Sigmoid colon (tissue), 7 donors: ENCODE data around the gene PRSS8. TPM values are rescaled to one million over a fixed set of nuclear protein-coding genes. Genes with fewer than 3 reads are reported as not detected.
A peak's percentile ranks its signal among the peaks of the same experiment; 100 is the strongest.

ENCODE experiments used
- DNase-seq: peaks from one replicate; pipeline ENCODE4 v3.0.0-alpha.2; 2019
- H3K27ac ChIP-seq, 4 donors: fragments of 200-600 bp; sonication (generic); one replicate each; pipeline ENCODE4 v1.5.1; 2016 to 2019; ENCODE audit warnings: mild to moderate bottlenecking in 1 of 4
- H3K27me3 ChIP-seq, 3 donors: fragments of 200-600 bp; sonication (generic); one replicate each; pipeline ENCODE4 v1.5.1; 2019; ENCODE audit warnings: mild to moderate bottlenecking in 1 of 3
- H3K36me3 ChIP-seq, 4 donors: fragments of 200-600 bp; sonication (generic); one replicate each; pipeline ENCODE4 v1.5.1; 2016 to 2019
- H3K4me1 ChIP-seq, 4 donors: fragments of 200-600 bp; sonication (generic); one replicate each; pipeline ENCODE4 v1.5.1; 2017 to 2019
- H3K4me3 ChIP-seq, 4 donors: fragments of 200-600 bp; sonication (generic); one replicate each; pipeline ENCODE4 v1.5.1; 2017 to 2019; ENCODE audit warnings: mild to moderate bottlenecking in 2 of 4, moderate library complexity in 1 of 4
- H3K9me3 ChIP-seq, 4 donors: fragments of 200-600 bp in 3 of 4; sonication (generic) in 3 of 4; one replicate each; pipeline versions ENCODE4 v1.5.1 to v1.6.1; 2013 to 2019
- CTCF ChIP-seq, 4 experiments: fragments of 450-650 bp in 3 of 4; fragments of 200-600 bp in 1 of 4; IDR thresholded peaks; one replicate each; pipeline ENCODE4 v1.5.1; 2016 to 2019; ENCODE audit warnings: antibody characterized with exemption in 4 of 4, mild to moderate bottlenecking in 3 of 4, moderate library complexity in 2 of 4
- EP300 ChIP-seq, 4 donors: sonication (generic); formaldehyde crosslinking; IDR thresholded peaks; one replicate each; pipeline ENCODE4 v1.6.1; 2017; ENCODE audit warnings: antibody characterized with exemption in 4 of 4
- POLR2A ChIP-seq, 2 donors: fragments of 450-650 bp; IDR thresholded peaks; one replicate each; pipeline ENCODE4 v1.6.1; 2016; ENCODE audit warnings: antibody characterized with exemption in 2 of 2, mild to moderate bottlenecking in 2 of 2, moderate library complexity in 2 of 2
- POLR2AphosphoS5 ChIP-seq, 4 donors: sonication (generic); formaldehyde crosslinking; IDR thresholded peaks; one replicate each; pipeline ENCODE4 v1.6.1; 2017; ENCODE audit warnings: antibody characterized with exemption in 4 of 4
- WGBS, 2 donors: extraction: QIAGEN DNeasy Blood & Tissue Kit; methylation state at CpG; one replicate each; pipeline ENCODE4 v1.1.7; 2013; 5-methylcytosine and 5-hydroxymethylcytosine counted together
- intact Hi-C: fragments of 100-400 bp; cut with DNase I; formaldehyde crosslinking; loops from one replicate; pipeline ENCODE4 v1.15.1; 2023
- polyA plus RNA-seq, 3 donors: library from polyadenylated mRNA; stranded (reverse); fragments of 200-250 nt; gene quantifications; one replicate each; pipeline ENCODE4 v1.2.3, GENCODE V29; 2013
- total RNA-seq, 4 donors: library from RNA; depleted of rRNA; stranded (reverse); fragments of >200 nt; gene quantifications; one replicate each; pipeline ENCODE4 v1.1.0, GENCODE V29; 2016
- donor health status: healthy with polysubstance abuse.
- donor health status: Bipolar disorder and iron deficiency.
- donor health status: healthy.

Gene PRSS8
- total and polyA plus RNA-seq, 7 donors: 0.16 to 342 (median 28.9) TPM; not detected in 1

GRCh38 chr16:31120129-31120528 is 15.4 kb downstream of the PRSS8 start:
- intact Hi-C loops: no loop called here
- Histone ChIP-seq H3K27me3 (no peaks in the 10 kb centered on the region), H3K27ac (peak overlapping the region; percentile 92 to 98 (median 96)), H3K4me3 (no peak overlapping the region), H3K4me1 (peaks cover 0 to 24% (median 21%) of the 10 kb centered on the region in 4 donors), H3K36me3 (peaks cover 12 to 59% (median 27%) of the 10 kb centered on the region in 4 donors), H3K9me3 (no peaks in the 10 kb centered on the region)
- 92 to 96% methylated on average over 16 of the region's 16 CpGs for WGBS, 2 donors
- TF ChIP-seq POLR2AphosphoS5 (IDR thresholded peaks at IDR 0.05) (no peak), POLR2A (IDR thresholded peaks at IDR 0.05) (no peak), CTCF (IDR thresholded peaks at IDR 0.05) (no peak), EP300 (IDR thresholded peaks at IDR 0.05) (no peak)
- no peak for DNase-seq

- DNase-seq: no peak
- Histone ChIP-seq H3K4me1 (peaks cover 0 to 31% (median 21%) of the 10 kb centered on the region in 4 donors), H3K4me3 (peak overlapping the region; percentile 67 to 97 (median 90)), H3K27me3 (no peaks in the 10 kb centered on the region), H3K36me3 (peaks cover 12 to 45% (median 27%) of the 10 kb centered on the region in 4 donors), H3K9me3 (no peaks in the 10 kb centered on the region), H3K27ac (peak overlapping the region; percentile 92 to 98 (median 96))
- no peak for TF ChIP-seq POLR2A (IDR thresholded peaks at IDR 0.05)
- TF ChIP-seq POLR2AphosphoS5 (IDR thresholded peaks at IDR 0.05): peak in 2 of 4 donors; percentile 11 to 15
- TF ChIP-seq CTCF (IDR thresholded peaks at IDR 0.05): no peak
- TF ChIP-seq EP300 (IDR thresholded peaks at IDR 0.05): no peak
- WGBS, 2 donors: 47 to 62% methylated on average over 9 of the region's 9 CpGs
- intact Hi-C loops: loop anchor here (1.0 to 10.0 kb wide), 2 partner anchors 24 to 336 kb away; partner anchors contain the start of gene ARMC5
These were observed 17.0 kb downstream of the PRSS8 start for GRCh38 chr16:31118223-31119155.

- TF ChIP-seq POLR2AphosphoS5 (IDR thresholded peaks at IDR 0.05) (peak; percentile 89 to 98 (median 95)), POLR2A (IDR thresholded peaks at IDR 0.05) (peak; percentile 60 to 83), EP300 (IDR thresholded peaks at IDR 0.05) (peak in 3 of 4 donors; percentile 27 to 72 (median 38)), CTCF (IDR thresholded peaks at IDR 0.05) (no peak)
- no peaks in the 10 kb centered on the region for H3K9me3 ChIP-seq
- DNase-seq: peak; percentile 99
These were observed 17.9 kb downstream of the PRSS8 start, which contains the start of gene KAT8 for GRCh38 chr16:31117384-31118222. Gene KAT8 (plus strand): TSS chr16:31117664. CDS start chr16:31117682, 18 bp downstream.

GRCh38 chr16:31114468-31114867 is 21.1 kb downstream of the PRSS8 start:
- intact Hi-C loops: loop anchor here (10.0 kb wide), 1 partner anchor 340 kb away; the partner anchor contains the start of gene ARMC5
- peaks cover 14 to 40% (median 25%) of the 10 kb centered on the region in 4 donors for H3K36me3 ChIP-seq
- peaks cover 0 to 34% (median 26%) of the 10 kb centered on the region in 4 donors for H3K4me1 ChIP-seq
- 39 to 76% methylated on average over 8 of the region's 8 CpGs for WGBS, 2 donors
- no peak overlapping the region for H3K4me3 ChIP-seq
- TF ChIP-seq POLR2AphosphoS5 (IDR thresholded peaks at IDR 0.05) (peak in 3 of 4 donors; percentile 15 to 62 (median 61)), CTCF (IDR thresholded peaks at IDR 0.05) (no peak)
- H3K9me3 ChIP-seq: no peaks in the 10 kb centered on the region
- peak; percentile 75 for DNase-seq
- peak overlapping the region; percentile 44 to 92 (median 53) for H3K27ac ChIP-seq
- H3K27me3 ChIP-seq: no peaks in the 10 kb centered on the region

More at GRCh38 chr16:31117384-31118222, 17.9 kb downstream of the PRSS8 start, which contains the start of gene KAT8:
- Histone ChIP-seq H3K27me3 (no peaks in the 10 kb centered on the region), H3K27ac (peak within 1 kb of the TSS; percentile 92 to 98 (median 96)), H3K4me1 (peaks cover 0 to 31% (median 21%) of the 10 kb centered on the region in 4 donors), H3K36me3 (peaks cover 12 to 40% (median 29%) of the 10 kb centered on the region in 4 donors), H3K4me3 (peak within 1 kb of the TSS; percentile 67 to 97 (median 90))
- 0% methylated on average over 68 of the region's 68 CpGs for WGBS, 2 donors
- intact Hi-C loops: loop anchor here (1.0 to 10.0 kb wide), 2 partner anchors 25 to 337 kb away; partner anchors contain the start of gene ARMC5
